Thyroid gland (tissue), 4 donors: ENCODE measurements around the gene GALNT10. TPM values are rescaled to one million over a fixed set of nuclear protein-coding genes. Genes with fewer than 3 reads are reported as not detected.
A peak's percentile ranks its signal among the peaks of the same experiment; 100 is the strongest.

Experiments used
- DNase-seq, 2 donors: peaks; one replicate each; pipeline ENCODE4 v3.0.0-alpha.2; 2019
- H3K27ac ChIP-seq, 3 donors: fragments of 200-600 bp; sonication (generic); 1 replicate in 2 of 3; 2 replicates in 1 of 3; pipeline ENCODE4 v1.5.1; 2016 to 2019; ENCODE audit warnings: mild to moderate bottlenecking in 1 of 3, moderate library complexity in 1 of 3
- H3K27me3 ChIP-seq: fragments of 200-600 bp; sonication (generic); one replicate; pipeline ENCODE4 v1.5.1; 2019
- H3K36me3 ChIP-seq, 2 donors: fragments of 200-600 bp; sonication (generic); one replicate each; pipeline ENCODE4 v1.5.1; 2016 to 2019
- H3K4me1 ChIP-seq, 2 donors: fragments of 200-600 bp; sonication (generic); one replicate each; pipeline ENCODE4 v1.5.1; 2017 to 2019
- H3K4me3 ChIP-seq, 3 donors: fragments of 200-600 bp; sonication (generic); replicated peaks in 1 of 3; 1 replicate in 2 of 3; 2 replicates in 1 of 3; pipeline ENCODE4 v1.5.1; 2016; ENCODE audit warnings: mild to moderate bottlenecking in 1 of 3
- H3K9me3 ChIP-seq: fragments of 200-600 bp; sonication (generic); one replicate; pipeline ENCODE4 v1.5.1; 2017
- POLR2A ChIP-seq, 2 donors: fragments of 450-650 bp; IDR thresholded peaks; one replicate each; pipeline ENCODE4 v1.6.1; 2017; ENCODE audit warnings: antibody characterized with exemption in 2 of 2, mild to moderate bottlenecking in 2 of 2, moderate library complexity in 1 of 2
- WGBS, 2 donors: methylation state at CpG; one replicate each; pipeline ENCODE4 v1.1.5; 2017; 5-methylcytosine and 5-hydroxymethylcytosine counted together
- intact Hi-C: fragments of 100-400 bp; cut with DNase I; formaldehyde crosslinking; loops from one replicate; pipeline ENCODE4 v1.15.1; 2023
- total RNA-seq, 4 donors: library from RNA; depleted of rRNA; stranded (reverse); fragments of >200 nt; gene quantifications; one replicate each; pipeline ENCODE4 v1.2.3, GENCODE V29; 2016
- TF ChIP-seq, protein P1 (sequence below), 6 experiments: fragments of 200-600 bp in 3 of 6; fragments of 450-650 bp in 3 of 6; sonication (generic) in 3 of 6; IDR thresholded peaks; one replicate each; pipeline ENCODE4 v1.5.1; 2016 to 2019; ENCODE audit warnings: antibody characterized with exemption in 6 of 6, mild to moderate bottlenecking in 2 of 6, inconsistent platforms in 1 of 6, moderate library complexity in 1 of 6

Gene GALNT10
- 10 to 100 TPM; 33.3 to 69.6 (median 58.1) TPM for total RNA-seq

- Histone ChIP-seq H3K4me1 (peaks cover 33 to 41% of the 10 kb centered on the region in 2 donors), H3K36me3 (no peaks in the 10 kb centered on the region), H3K27me3 (no peaks in the 10 kb centered on the region), H3K9me3 (no peaks in the 10 kb centered on the region), H3K27ac (peak within 1 kb of the TSS; percentile 21 to 83 (median 78)), H3K4me3 (peak within 1 kb of the TSS; percentile 36 to 76 (median 67))
- intact Hi-C loops = no loop called here
- peak in 1 of 2 donors; percentile 85 for TF ChIP-seq POLR2A (IDR thresholded peaks at IDR 0.05)
- TF ChIP-seq, protein P1, sequence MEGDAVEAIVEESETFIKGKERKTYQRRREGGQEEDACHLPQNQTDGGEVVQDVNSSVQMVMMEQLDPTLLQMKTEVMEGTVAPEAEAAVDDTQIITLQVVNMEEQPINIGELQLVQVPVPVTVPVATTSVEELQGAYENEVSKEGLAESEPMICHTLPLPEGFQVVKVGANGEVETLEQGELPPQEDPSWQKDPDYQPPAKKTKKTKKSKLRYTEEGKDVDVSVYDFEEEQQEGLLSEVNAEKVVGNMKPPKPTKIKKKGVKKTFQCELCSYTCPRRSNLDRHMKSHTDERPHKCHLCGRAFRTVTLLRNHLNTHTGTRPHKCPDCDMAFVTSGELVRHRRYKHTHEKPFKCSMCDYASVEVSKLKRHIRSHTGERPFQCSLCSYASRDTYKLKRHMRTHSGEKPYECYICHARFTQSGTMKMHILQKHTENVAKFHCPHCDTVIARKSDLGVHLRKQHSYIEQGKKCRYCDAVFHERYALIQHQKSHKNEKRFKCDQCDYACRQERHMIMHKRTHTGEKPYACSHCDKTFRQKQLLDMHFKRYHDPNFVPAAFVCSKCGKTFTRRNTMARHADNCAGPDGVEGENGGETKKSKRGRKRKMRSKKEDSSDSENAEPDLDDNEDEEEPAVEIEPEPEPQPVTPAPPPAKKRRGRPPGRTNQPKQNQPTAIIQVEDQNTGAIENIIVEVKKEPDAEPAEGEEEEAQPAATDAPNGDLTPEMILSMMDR (IDR thresholded peaks at IDR 0.05) = no peak
- peak; percentile 65 for DNase-seq
- 2 to 3% methylated on average over 15 to 23 of the region's 84 CpGs for WGBS, 2 donors
Observed at GRCh38 chr5:154190595-154191304, at the start of gene GALNT10. Gene GALNT10 (plus strand): TSS chr5:154190733. CDS start chr5:154190867, 134 bp downstream.

DNA sequence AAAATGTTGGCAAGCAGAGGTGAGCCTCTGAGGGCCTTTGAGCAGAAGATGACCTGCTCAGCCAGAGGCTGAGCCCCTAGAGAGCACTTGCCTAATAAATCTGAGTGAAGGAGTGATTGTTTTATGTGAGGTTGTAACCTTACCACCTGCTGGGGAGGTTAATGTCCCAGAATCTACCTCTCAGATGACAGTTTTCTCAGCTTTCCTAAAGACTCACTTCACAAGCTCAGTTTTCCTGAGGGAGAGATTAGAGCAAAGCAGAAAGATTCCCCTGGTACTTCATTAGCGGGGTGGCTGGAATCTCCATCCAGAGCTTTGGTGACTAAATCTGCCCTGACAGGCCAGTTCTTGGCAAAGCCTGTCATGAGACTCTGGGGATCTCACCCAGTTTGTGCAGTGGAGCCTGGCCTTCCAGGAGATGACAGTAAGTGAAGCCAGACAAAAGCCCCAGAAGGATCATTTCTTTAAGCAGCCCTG is 48.8 kb upstream of the GALNT10 start:
- intact Hi-C loops = no loop called here
- TF ChIP-seq, protein P1 (IDR thresholded peaks at IDR 0.05) = no peak
- TF ChIP-seq POLR2A (IDR thresholded peaks at IDR 0.05) = no peak

DNA sequence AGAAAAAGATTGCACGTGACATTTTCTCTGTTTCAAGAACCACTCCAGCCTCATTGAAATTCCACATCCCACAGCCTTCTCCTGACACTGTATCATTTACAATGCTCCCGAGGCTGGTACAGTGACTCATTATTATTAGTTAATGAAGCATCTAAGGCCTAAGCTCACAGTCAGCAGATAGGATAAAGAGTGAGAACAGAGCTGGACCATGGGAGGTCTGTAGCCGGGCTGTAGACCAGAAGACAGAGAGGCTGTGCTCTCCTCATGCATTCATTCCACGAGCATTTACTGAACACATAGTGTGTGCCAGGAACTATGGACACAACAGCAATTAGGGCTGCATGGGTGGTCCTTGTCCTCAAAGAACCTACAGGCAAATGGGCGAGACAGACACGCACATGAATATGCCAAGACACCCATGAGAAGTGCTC is 47.3 kb upstream of the GALNT10 start:
- intact Hi-C loops = no loop called here
- WGBS, 2 donors = 72 to 85% methylated on average over 6 of the region's 6 CpGs

More for the DNA sequence above, 48.8 kb upstream of the GALNT10 start:
- Histone ChIP-seq H3K36me3 (no peaks in the 10 kb centered on the region), H3K4me1 (peaks cover 0 to 20% of the 10 kb centered on the region in 2 donors), H3K4me3 (no peak overlapping the region), H3K27ac (no peak overlapping the region), H3K9me3 (no peaks in the 10 kb centered on the region), H3K27me3 (no peaks in the 10 kb centered on the region)
- DNase-seq = peak; percentile 26 to 51
- WGBS, 2 donors = 33 to 83% methylated on average over 1 of the region's 1 CpG

GRCh38 chr5:154145268-154145667 is 45.3 kb upstream of the GALNT10 start:
- H3K27me3 ChIP-seq = no peaks in the 10 kb centered on the region
- 57 to 74% methylated on average over 4 of the region's 4 CpGs for WGBS, 2 donors
- no peak overlapping the region for H3K27ac ChIP-seq
- no peak for DNase-seq
- H3K36me3 ChIP-seq = no peaks in the 10 kb centered on the region
- peaks cover 0 to 12% of the 10 kb centered on the region in 2 donors for H3K4me1 ChIP-seq
- H3K9me3 ChIP-seq = no peaks in the 10 kb centered on the region
- no peak overlapping the region for H3K4me3 ChIP-seq
- intact Hi-C loops = no loop called here
- TF ChIP-seq, protein P1 (IDR thresholded peaks at IDR 0.05) = no peak
- no peak for TF ChIP-seq POLR2A (IDR thresholded peaks at IDR 0.05)

More for the DNA sequence above, 47.3 kb upstream of the GALNT10 start:
- no peak overlapping the region for H3K4me3 ChIP-seq
- no peaks in the 10 kb centered on the region for H3K36me3 ChIP-seq
- H3K27me3 ChIP-seq = no peaks in the 10 kb centered on the region
- no peak overlapping the region for H3K27ac ChIP-seq
- no peaks in the 10 kb centered on the region for H3K9me3 ChIP-seq
- DNase-seq = no peak
- peaks cover 0 to 20% of the 10 kb centered on the region in 2 donors for H3K4me1 ChIP-seq
- TF ChIP-seq, protein P1 (IDR thresholded peaks at IDR 0.05) = no peak
- TF ChIP-seq POLR2A (IDR thresholded peaks at IDR 0.05) = no peak

- Histone ChIP-seq H3K27ac (no peak overlapping the region), H3K4me1 (peaks cover 0 to 11% of the 10 kb centered on the region in 2 donors), H3K36me3 (no peaks in the 10 kb centered on the region), H3K9me3 (no peaks in the 10 kb centered on the region), H3K27me3 (no peaks in the 10 kb centered on the region), H3K4me3 (no peak overlapping the region)
- DNase-seq = no peak
- TF ChIP-seq POLR2A (IDR thresholded peaks at IDR 0.05) = no peak
- TF ChIP-seq, protein P1 (IDR thresholded peaks at IDR 0.05) = no peak
- intact Hi-C loops = no loop called here
Observed at GRCh38 chr5:154146409-154146808, 44.1 kb upstream of the GALNT10 start.
